Esophagus (tissue), 2 donors: ENCODE results near the gene ERH. TPM values are rescaled to one million over a fixed set of nuclear protein-coding genes. Genes with fewer than 3 reads are reported as not detected.
A peak's percentile ranks its signal among the peaks of the same experiment; 100 is the strongest.
"Not testable (repeated sequence)": the region's sequence is repeated elsewhere in the genome, so short reads cannot be mapped to it uniquely, and the experiment has no call there.

Source experiments
- H3K27ac ChIP-seq, 2 donors: one replicate each; pipeline ENCODE4 v1.5.1; 2013; ENCODE audit warnings: low read depth in 2 of 2, mild to moderate bottlenecking in 2 of 2, inconsistent platforms in 1 of 2, low read length in 1 of 2, moderate library complexity in 1 of 2
- H3K27me3 ChIP-seq, 2 donors: one replicate each; pipeline ENCODE4 v1.6.1; 2013; ENCODE audit warnings: low read length in 2 of 2, control low read depth in 1 of 2, mild to moderate bottlenecking in 1 of 2; ENCODE audit not compliant: insufficient read depth in 2 of 2, control insufficient read depth in 1 of 2
- H3K36me3 ChIP-seq, 2 donors: one replicate each; pipeline ENCODE4 v1.6.1; 2013; ENCODE audit warnings: low read length in 1 of 2; ENCODE audit not compliant: control insufficient read depth in 2 of 2, insufficient read depth in 2 of 2
- H3K4me1 ChIP-seq, 2 donors: one replicate each; pipeline ENCODE4 v1.6.1; 2013; ENCODE audit warnings: low read length in 1 of 2; ENCODE audit not compliant: control insufficient read depth in 2 of 2, insufficient read depth in 2 of 2
- H3K4me3 ChIP-seq, 2 donors: one replicate each; pipeline ENCODE4 v1.5.1; 2013; ENCODE audit warnings: low read length in 2 of 2, mild to moderate bottlenecking in 2 of 2, low read depth in 1 of 2, moderate library complexity in 1 of 2
- H3K9me3 ChIP-seq, 2 donors: one replicate each; pipeline ENCODE4 v1.6.1; 2013; ENCODE audit warnings: mild to moderate bottlenecking in 2 of 2, low read depth in 1 of 2, low read length in 1 of 2, moderate library complexity in 1 of 2; ENCODE audit not compliant: control insufficient read depth in 2 of 2, insufficient read depth in 1 of 2
- WGBS, 2 donors: extraction: QIAGEN DNeasy Blood & Tissue Kit; methylation state at CpG; one replicate each; pipeline ENCODE4 v1.1.7; 2013; 5-methylcytosine and 5-hydroxymethylcytosine counted together
- polyA plus RNA-seq, 2 donors: library from polyadenylated mRNA; stranded (reverse); fragments of 200-250 nt; gene quantifications; one replicate each; pipeline ENCODE4 v1.2.3, GENCODE V29; 2013
- donor health status: healthy with polysubstance abuse.
- donor health status: Bipolar disorder and iron deficiency.

ERH gene
- polyA plus RNA-seq, 2 donors: 95.4 to 111 TPM

DNA sequence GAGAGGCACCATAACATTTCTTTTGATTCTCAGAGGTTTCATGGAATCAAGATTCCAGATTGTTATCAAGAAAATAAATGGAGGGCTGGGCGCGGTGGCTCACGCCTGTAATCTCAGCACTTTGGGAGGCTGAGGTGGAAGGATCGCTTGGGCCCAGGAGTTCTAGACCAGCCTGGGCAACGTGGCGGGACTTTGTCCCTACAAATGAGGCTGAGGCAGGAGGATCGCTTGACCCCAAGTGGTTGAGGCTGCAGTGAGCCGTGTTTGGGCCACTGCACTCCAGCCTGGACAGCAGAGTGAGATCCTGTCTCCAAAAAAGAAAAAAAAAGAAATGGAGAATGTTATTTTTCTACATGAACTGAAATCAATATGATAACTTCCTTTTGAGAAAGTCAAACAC lies 1.7 kb upstream of the ERH start:
- 82 to 93% methylated on average over 8 of the region's 8 CpGs for WGBS, 2 donors
- peak overlapping the region in 1 of 2 donors; percentile 82 for H3K4me3 ChIP-seq
- peaks cover 3 to 5% of the 10 kb centered on the region in 2 donors for H3K4me1 ChIP-seq

DNA sequence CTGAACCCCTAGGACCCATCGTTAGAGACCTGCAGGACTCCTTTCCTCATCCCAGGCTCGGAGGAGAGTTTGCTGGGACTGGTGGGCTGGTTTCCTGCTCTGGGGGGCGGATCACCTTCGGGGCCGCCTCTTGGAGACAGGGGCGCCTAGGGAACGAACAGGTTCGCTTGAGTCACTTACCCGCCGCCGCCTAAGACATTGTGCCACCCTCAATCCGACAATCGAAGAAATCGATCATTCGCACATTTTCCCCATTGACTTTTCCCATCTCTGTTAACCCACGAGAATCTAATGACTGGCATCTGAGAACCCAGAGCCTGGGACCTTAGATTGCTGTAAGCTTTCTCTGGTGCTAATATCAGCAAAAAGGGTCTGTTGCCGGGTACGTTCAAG lies 715 bp upstream of the ERH start:
- Histone ChIP-seq H3K27me3 (no peaks in the 10 kb centered on the region), H3K36me3 (peaks cover 3 to 4% of the 10 kb centered on the region in 2 donors), H3K27ac (peak overlapping the region; percentile 54 to 91), H3K4me1 (peaks cover 3 to 5% of the 10 kb centered on the region in 2 donors), H3K9me3 (no peaks in the 10 kb centered on the region), H3K4me3 (peak overlapping the region; percentile 82 to 85)
- whole genome bisulfite sequencing, 2 donors: 0 to 1% methylated on average over 18 of the region's 18 CpGs

More for the DNA sequence above, 1.7 kb upstream of the ERH start:
- no peak overlapping the region for H3K27ac ChIP-seq
- H3K9me3 ChIP-seq: no peaks in the 10 kb centered on the region
- no peaks in the 10 kb centered on the region for H3K27me3 ChIP-seq
- H3K36me3 ChIP-seq: peaks cover 2 to 3% of the 10 kb centered on the region in 2 donors

DNA sequence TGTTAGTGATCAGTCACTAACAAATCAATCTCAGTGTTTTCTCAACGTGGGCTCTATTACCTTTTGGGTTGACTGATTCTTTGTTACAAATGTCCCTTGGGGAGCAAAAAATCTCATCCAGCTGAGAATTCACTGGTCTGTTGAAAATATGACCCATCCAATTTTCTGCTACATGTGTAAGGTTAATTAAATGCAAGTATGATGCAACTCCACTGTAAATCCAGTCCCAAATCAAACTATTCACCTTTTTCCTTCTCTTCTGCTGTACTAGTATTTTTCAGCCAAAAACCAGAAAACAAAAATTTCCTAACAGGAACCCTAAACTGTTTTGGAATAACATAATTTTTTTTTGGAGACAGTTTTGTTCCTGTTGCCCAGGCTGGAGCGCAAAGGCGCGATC lies 2.2 kb downstream of the ERH start:
- Histone ChIP-seq H3K4me1 (peaks cover 3% of the 10 kb centered on the region in 2 donors), H3K9me3 (no peaks in the 10 kb centered on the region), H3K27me3 (no peaks in the 10 kb centered on the region), H3K27ac (no peak overlapping the region), H3K4me3 (no peak overlapping the region), H3K36me3 (peaks cover 7 to 10% of the 10 kb centered on the region in 2 donors)
- WGBS, 2 donors: 85 to 88% methylated on average over 4 of the region's 4 CpGs

DNA sequence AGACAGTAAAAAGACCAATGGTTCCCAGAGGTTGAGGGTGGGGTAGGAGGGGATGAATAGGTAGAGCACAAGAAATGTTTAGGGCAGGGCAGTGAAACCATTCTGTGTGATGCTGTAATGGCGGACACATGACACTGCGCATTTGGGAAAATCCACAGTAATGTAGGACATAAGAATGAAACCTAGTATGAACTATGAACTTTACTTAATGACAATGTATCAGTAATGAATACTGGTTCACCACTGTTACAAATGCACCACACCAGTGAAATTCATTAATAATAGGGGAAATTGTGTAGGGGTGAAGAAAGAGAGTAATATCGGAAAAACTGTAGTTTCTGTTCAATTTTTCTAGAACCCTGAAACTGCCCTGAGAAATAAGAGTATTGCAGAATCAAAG lies 5.6 kb downstream of the ERH start:
- peaks cover 7 to 14% of the 10 kb centered on the region in 2 donors for H3K36me3 ChIP-seq
- WGBS, 2 donors: 92 to 95% methylated on average over 3 of the region's 3 CpGs
- H3K9me3 ChIP-seq: no peaks in the 10 kb centered on the region
- H3K4me1 ChIP-seq: no peaks in the 10 kb centered on the region
- no peak overlapping the region for H3K27ac ChIP-seq
- no peak overlapping the region for H3K4me3 ChIP-seq
- H3K27me3 ChIP-seq: no peaks in the 10 kb centered on the region

DNA sequence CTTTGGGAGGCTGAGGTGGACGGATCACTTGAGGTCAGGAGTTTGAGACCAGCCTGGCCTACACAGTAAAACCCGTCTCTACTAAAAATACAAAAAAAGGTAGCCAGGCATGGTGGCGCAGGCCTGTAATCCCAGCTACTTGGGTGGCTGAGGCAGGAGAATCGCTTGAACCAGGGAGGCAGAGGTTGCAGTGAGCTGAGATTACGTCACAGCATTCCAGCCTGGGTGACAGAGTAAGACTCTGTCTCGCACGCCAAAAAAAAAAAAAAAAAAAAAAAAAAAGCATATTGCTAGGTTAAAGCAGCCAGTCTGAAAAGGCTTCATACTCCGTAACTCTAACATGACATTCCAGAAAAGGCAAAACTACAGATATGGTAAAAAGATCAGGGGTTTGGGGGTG lies 6.7 kb downstream of the ERH start:
- 86 to 90% methylated on average over 8 of the region's 8 CpGs for WGBS, 2 donors
- H3K27ac ChIP-seq, H3K9me3 ChIP-seq, H3K4me3 ChIP-seq, H3K4me1 ChIP-seq, H3K27me3 ChIP-seq: not testable (repeated sequence)
- peaks cover 7 to 14% of the 10 kb centered on the region in 2 donors for H3K36me3 ChIP-seq

DNA sequence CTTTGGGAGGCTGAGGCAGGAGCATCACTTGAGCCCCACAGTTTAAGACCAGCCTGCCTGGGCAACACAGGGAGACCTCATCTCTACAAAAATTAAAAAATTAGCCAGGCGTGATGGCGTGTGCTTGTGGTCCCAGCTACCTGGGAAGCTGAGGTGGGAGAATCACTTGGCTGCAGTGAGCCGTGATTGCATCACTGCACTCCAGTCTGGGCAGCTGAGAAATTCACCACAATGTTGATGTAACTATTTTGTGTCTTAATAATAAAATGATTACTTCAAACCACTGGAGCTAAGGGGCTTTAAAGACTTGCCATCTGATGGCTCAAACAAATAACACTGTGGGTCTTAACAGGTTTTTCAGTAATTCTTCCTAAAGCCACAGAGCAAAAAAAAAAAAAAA lies 10.8 kb downstream of the ERH start:
- Histone ChIP-seq H3K36me3 (peaks cover 0 to 4% of the 10 kb centered on the region in 2 donors), H3K27me3 (no peaks in the 10 kb centered on the region), H3K4me3 (no peak overlapping the region), H3K4me1 (no peaks in the 10 kb centered on the region), H3K9me3 (no peaks in the 10 kb centered on the region), H3K27ac (no peak overlapping the region)
- 88 to 93% methylated on average over 3 of the region's 3 CpGs for WGBS, 2 donors

DNA sequence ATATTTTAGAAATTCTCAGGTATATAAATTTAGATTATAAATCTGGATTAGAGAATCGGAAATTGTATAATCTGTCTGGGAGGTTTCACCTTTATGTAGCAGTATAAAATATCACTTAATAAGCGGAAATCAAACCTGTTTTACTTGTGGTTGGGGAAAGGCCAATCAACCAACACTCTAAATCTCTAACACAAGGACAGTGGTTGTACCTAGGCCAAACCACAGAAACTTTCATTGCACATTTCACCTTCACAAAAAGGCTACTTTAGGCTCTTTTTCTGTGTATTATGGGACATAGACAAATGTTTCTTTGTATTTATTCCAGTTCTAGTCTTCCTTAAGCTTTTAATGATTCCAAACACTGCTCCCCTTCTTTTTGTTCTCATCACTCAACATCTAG lies 19.8 kb downstream of the ERH start:
- no peak overlapping the region for H3K4me3 ChIP-seq
- no peak overlapping the region for H3K27ac ChIP-seq
- H3K27me3 ChIP-seq: no peaks in the 10 kb centered on the region
- whole genome bisulfite sequencing, 2 donors: 79% methylated on average over 2 of the region's 2 CpGs
- no peaks in the 10 kb centered on the region for H3K4me1 ChIP-seq
- peaks cover 0 to 2% of the 10 kb centered on the region in 2 donors for H3K36me3 ChIP-seq
- no peaks in the 10 kb centered on the region for H3K9me3 ChIP-seq

DNA sequence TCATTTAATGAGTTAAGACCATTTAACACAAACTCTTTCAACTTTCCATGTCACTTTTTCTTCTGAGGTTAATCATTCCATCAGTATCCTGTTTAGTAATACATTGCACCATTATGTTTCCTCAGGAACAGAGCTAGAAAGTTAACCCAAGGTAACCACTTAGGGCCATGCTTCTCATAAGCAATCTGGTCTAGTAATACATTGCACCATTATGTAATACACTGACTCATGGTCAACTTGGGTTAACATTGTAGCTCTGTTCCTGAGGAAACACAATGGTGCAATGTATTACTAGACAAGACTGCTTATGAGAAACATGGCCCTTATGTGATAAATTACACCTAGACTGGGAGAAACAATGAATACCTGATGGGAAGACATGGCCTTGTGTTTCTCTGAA lies 21.7 kb downstream of the ERH start:
- H3K27ac ChIP-seq: no peak overlapping the region
- no peaks in the 10 kb centered on the region for H3K4me1 ChIP-seq
- peaks cover 0 to 2% of the 10 kb centered on the region in 2 donors for H3K36me3 ChIP-seq
- H3K9me3 ChIP-seq: no peaks in the 10 kb centered on the region
- H3K4me3 ChIP-seq: no peak overlapping the region
- no peaks in the 10 kb centered on the region for H3K27me3 ChIP-seq

DNA sequence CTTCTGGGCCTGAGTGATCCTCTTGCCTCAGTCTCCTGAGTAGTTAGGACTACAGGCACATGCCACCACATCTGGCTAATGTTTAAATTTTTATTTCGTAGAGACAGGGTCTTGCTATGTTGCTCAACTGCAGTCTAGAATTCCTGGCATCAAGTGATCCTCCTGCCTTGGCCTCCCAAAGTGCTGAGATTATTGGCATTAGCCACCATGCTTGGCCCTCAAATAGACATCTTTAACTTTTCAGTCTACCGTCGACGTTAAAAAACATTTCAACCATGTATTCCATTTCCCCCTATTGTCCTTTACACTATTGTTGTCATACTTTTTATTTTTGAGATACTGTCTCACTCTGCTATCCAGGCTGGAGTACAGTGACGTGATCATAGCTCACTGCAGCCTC lies 22.4 kb downstream of the ERH start:
- H3K4me3 ChIP-seq: no peak overlapping the region
- H3K27me3 ChIP-seq: no peaks in the 10 kb centered on the region
- H3K27ac ChIP-seq: no peak overlapping the region
- 98% methylated on average over 5 of the region's 5 CpGs for WGBS, 2 donors
- H3K36me3 ChIP-seq: no peaks in the 10 kb centered on the region
- no peaks in the 10 kb centered on the region for H3K4me1 ChIP-seq
- H3K9me3 ChIP-seq: no peaks in the 10 kb centered on the region

DNA sequence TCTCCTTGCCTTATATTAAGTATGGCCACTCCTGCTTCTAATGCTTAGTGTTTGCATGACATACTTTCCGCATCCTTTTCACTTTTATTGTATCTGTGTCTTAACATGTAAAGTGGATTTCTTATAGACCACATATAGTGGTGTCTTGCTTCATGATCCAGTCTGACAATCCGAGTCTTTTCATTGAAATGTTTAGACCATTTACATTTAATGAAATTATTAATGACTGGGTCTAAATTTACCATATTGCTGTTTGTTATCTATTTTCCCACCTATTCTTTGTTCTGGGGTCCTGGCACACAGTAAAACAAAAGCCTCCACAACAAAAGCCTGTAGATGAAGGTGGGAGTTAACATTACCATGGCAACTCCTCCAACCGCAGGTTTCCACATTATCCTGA lies 22.9 kb downstream of the ERH start:
- no peaks in the 10 kb centered on the region for H3K27me3 ChIP-seq
- 97 to 98% methylated on average over 3 of the region's 3 CpGs for WGBS, 2 donors
- H3K4me1 ChIP-seq: no peaks in the 10 kb centered on the region
- no peaks in the 10 kb centered on the region for H3K9me3 ChIP-seq
- no peak overlapping the region for H3K27ac ChIP-seq
- H3K4me3 ChIP-seq: no peak overlapping the region
- no peaks in the 10 kb centered on the region for H3K36me3 ChIP-seq
